Right renal cortex interstitium (tissue), 3 donors: ENCODE measurements around the gene PPP1R2. TPM values are rescaled to one million over a fixed set of nuclear protein-coding genes. Genes with fewer than 3 reads are reported as not detected.
A peak's percentile ranks its signal among the peaks of the same experiment; 100 is the strongest.
"Not testable (repeated sequence)": the region's sequence is repeated elsewhere in the genome, so short reads cannot be mapped to it uniquely, and the experiment has no call there.

Experiments used
- DNase-seq, 3 donors: peaks; one replicate each; pipeline ENCODE4 v3.0.0-alpha.2; 2013; ENCODE audit warnings: low read depth in 3 of 3, low spot score in 2 of 3
- polyA plus RNA-seq, 3 donors: library from polyadenylated mRNA; unstranded; fragments of 120-200 nt; gene quantifications; one replicate each; pipeline ENCODE4 v1.2.1, GENCODE V29; 2013; ENCODE audit not compliant: insufficient read length in 3 of 3

Gene PPP1R2
- polyA plus RNA-seq, 3 donors, result 56.8 to 65.9 (median 61.2) TPM

DNA sequence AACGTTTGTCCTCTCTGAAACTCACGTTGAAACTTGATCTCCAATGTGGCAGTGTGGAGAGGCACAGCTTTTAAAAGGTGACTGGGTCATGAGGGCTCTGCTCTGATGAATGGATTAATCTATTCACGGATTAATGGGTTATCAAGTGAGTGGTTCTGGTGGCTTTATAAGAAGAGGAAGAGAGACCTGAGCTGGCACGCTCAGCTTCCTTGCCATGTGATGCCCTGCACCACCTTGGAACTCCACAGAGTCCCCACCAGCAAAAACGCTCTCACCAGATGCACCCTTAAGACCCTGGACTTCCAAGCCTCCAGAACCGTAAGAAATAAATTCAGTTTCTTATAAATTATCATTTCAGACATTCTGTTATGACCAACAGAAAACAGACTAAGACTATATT, 2.6 kb downstream of the PPP1R2 start:
- DNase-seq, result no peak

- no peak for DNase-seq
Observed at GRCh38 chr3:195540027-195540426, 3.1 kb downstream of the PPP1R2 start.

DNA sequence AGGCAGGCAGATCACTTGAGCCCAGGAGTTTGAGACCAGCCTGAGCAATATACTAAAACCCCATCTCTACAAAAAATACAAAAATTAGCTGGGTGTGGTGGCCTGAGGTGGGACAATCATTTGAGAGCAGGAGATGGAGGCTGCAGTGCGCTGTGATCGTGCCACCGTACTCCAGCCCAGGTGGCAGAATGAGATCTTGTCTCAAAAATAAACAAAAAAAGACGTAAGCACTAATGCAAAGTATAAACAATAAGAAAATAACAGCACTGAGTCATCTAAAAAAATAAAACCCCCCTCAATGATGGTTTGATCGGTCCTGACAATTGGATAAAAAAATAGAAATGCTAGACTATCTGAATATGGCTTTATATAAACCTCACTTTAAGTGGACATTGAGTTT, 3.6 kb downstream of the PPP1R2 start:
- DNase-seq, result no peak

- no peak for DNase-seq
Observed at GRCh38 chr3:195537995-195538394, 5.1 kb downstream of the PPP1R2 start.

DNA sequence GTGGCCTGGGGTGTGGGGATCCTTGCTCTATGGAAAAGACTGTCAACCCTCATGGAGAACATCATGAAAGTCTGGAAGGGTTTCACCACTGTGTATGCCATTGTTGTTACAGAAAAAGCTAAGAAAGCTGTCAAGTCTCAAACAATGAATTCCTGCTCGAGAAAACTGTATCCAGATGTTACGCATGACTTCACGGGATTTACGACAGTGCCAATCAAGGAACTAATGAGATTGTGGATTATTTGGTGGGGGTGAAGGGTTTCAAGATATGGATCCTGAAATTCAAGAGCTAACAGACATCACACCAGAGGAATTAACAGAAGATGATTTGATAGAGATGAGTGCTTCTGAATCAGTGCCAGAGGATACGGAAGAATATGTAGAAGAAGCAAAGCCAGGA, 7.8 kb downstream of the PPP1R2 start:
- DNase-seq, result no peak

GRCh38 chr3:195532834-195533233, 10.3 kb downstream of the PPP1R2 start:
- no peak for DNase-seq

- no peak for DNase-seq
Observed at GRCh38 chr3:195532345-195532744, 10.8 kb downstream of the PPP1R2 start.

- DNase-seq, result no peak
Observed at GRCh38 chr3:195531683-195532082, 11.4 kb downstream of the PPP1R2 start.

- no peak for DNase-seq
Observed at GRCh38 chr3:195526492-195526891, 16.6 kb downstream of the PPP1R2 start.

- DNase-seq, result no peak
Observed at GRCh38 chr3:195524171-195524896, 18.8 kb downstream of the PPP1R2 start.

GRCh38 chr3:195522254-195523023, 20.7 kb downstream of the PPP1R2 start:
- peak in 1 of 3 donors; percentile 8 for DNase-seq

- DNase-seq, result no peak
Observed at GRCh38 chr3:195517030-195517429, 26.1 kb downstream of the PPP1R2 start.

DNA sequence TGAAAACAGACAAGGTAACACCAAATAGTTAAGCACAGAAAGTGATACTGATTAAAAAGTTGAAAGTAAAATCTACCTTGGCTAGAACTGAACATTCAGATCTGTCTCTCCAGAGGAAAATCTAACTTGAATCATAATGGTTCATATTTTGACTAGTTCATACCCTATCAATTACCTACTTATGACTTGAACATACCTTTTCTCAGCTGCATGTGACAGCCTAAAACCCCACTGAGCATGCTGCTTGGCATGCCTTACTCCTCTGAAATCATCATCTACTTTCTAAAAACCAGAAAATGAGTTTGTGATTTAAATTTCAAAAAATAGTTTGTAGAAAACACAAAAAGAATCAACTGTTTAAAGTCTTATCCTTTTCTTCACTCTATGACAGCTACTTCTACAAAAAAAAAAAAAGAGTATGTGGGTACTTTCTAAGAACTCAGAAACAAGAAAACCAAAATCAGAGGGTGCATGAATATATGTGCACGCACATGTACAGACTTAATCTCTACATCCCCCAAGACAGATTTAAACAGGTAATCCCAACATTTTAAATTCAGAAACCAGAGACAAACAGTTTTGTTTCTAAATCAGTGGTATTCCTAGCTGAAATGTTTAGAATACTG, 28.4 kb downstream of the PPP1R2 start:
- DNase-seq, result not testable (repeated sequence)

DNA sequence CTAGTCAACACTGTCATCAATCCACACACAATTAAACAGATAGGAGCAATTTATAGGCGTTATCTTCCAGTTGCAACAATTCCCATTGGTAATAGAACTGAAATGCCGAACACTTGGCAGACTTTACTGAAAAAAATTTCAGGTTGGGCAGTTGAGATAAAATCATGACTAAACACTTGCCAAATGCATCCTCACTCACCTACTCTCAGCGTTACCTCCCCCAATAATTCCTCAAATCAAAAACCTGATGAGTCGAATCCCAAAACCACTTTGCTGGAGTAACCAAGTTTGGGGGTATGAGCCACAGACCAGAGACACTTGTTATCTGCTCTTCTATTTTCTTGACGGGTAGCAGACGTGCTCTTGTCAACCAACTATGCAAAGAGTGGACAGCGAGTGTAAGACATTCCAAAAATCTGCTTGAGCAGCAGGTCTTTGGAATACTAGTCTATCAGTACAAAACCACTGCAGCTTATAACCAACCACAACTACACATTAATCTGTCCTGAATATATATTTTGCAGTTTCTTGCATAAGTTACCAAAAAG, 30.3 kb downstream of the PPP1R2 start:
- no peak for DNase-seq

- no peak for DNase-seq
Observed at GRCh38 chr3:195511136-195511535, 32.0 kb downstream of the PPP1R2 start.

DNA sequence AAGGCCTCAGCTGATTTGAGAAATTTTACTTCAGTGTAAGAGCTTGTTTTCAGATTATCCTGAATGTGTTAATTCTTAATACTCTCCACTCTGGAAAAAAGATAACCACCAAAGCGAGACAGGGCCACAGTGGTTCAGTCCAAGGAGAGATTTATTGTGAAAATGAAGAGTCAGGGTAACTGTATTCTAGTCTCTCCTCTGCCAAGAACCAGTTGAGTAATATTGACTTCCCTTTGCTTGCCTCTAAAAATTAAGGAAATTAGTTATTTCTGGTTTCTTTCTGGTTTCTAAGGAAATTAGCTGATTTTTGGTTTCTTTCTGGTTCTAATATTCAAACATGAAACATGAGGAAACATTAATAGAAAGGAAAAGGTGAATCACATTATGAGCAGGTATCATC, 34.9 kb downstream of the PPP1R2 start:
- DNase-seq, result no peak

- DNase-seq, result no peak
Observed at GRCh38 chr3:195475614-195476013, 67.5 kb downstream of the PPP1R2 start.

- DNase-seq, result not testable (repeated sequence)
Observed at GRCh38 chr3:195475116-195475515, 68.0 kb downstream of the PPP1R2 start.

GRCh38 chr3:195468841-195469240, 74.3 kb downstream of the PPP1R2 start:
- DNase-seq, result no peak

GRCh38 chr3:195468391-195468776, 74.7 kb downstream of the PPP1R2 start:
- no peak for DNase-seq

DNA sequence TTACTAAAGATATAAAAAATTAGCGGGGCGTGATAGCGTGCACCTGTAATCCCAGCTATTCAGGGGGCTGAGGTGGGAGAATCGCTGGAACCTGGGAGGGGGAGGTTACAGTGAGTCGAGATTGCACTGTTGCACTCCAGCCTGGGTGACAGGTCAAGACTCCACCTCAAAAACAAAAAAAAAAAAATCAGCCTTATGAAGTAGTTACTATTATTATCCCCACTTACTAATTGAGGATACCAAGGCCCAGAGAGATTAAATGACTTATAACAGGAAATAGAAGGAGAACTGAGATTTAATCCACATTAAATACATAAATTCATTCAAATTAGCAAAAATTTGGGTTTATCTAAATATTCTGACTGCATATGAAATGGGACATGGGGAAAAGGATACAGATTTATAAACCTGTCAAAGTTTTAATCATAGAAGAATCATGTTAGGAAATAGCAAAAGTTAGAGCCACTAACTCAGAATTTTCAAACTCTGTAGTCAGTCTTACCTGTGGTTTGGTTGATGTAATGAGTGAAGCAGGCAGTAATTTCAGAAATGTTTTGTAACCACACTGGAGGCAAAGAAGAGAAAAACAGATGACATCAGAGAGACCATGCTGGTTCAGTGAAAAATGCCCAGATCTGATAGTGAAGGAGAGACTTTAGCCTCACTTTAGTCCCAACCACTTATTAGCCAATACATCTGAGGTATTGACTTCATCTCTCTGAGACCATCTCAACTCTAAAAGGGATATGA, 75.3 kb downstream of the PPP1R2 start:
- no peak for DNase-seq
